H9 (cell line): Measurements from ENCODE around the gene GNLY. TPM values are rescaled to one million over a fixed set of nuclear protein-coding genes. Genes with fewer than 3 reads are reported as not detected.

Experiments
- DNase-seq: peaks from one replicate; pipeline ENCODE4 v3.0.0-alpha.2; 2017
- H2AFZ ChIP-seq: one replicate; pipeline ENCODE4 v1.6.1; 2013; ENCODE audit warnings: mild to moderate bottlenecking, low read length, control low read depth, moderate library complexity
- H2AK5ac ChIP-seq: 2 replicates; pipeline ENCODE4 v1.6.1; 2013; ENCODE audit warnings: low read length, control low read depth, mixed read lengths; ENCODE audit not compliant: insufficient read length
- H2BK120ac ChIP-seq: one replicate; pipeline ENCODE4 v1.6.1; 2013; ENCODE audit warnings: low read depth, mild to moderate bottlenecking, low read length, control low read depth, inconsistent platforms; ENCODE audit not compliant: poor library complexity, severe bottlenecking
- H2BK12ac ChIP-seq: 2 replicates; pipeline ENCODE4 v1.6.1; 2013; ENCODE audit warnings: low read length, control low read depth, mixed read lengths, low read depth; ENCODE audit not compliant: insufficient read length
- H2BK15ac ChIP-seq: 2 replicates; pipeline ENCODE4 v1.6.1; 2013; ENCODE audit warnings: low read depth, low read length, control low read depth
- H2BK20ac ChIP-seq: one replicate; pipeline ENCODE4 v1.6.1; 2013; ENCODE audit warnings: low read depth, mild to moderate bottlenecking, low read length, control low read depth, inconsistent platforms; ENCODE audit not compliant: poor library complexity, severe bottlenecking
- H2BK5ac ChIP-seq: 2 replicates; pipeline ENCODE4 v1.6.1; 2013; ENCODE audit warnings: low read length, control low read depth, mixed read lengths; ENCODE audit not compliant: insufficient read length
- H3K14ac ChIP-seq: 2 replicates; pipeline ENCODE4 v1.6.1; 2013; ENCODE audit warnings: low read length, control low read depth; ENCODE audit not compliant: insufficient read depth
- H3K18ac ChIP-seq: 2 replicates; pipeline ENCODE4 v1.6.1; 2013; ENCODE audit warnings: low read depth, mild to moderate bottlenecking, mixed read lengths, low read length, control low read depth; ENCODE audit not compliant: insufficient read length
- H3K23ac ChIP-seq: 2 replicates; pipeline ENCODE4 v1.6.1; 2013; ENCODE audit warnings: low read length, control low read depth, mixed read lengths, low read depth; ENCODE audit not compliant: insufficient read length
- H3K23me2 ChIP-seq: 2 replicates; pipeline ENCODE4 v1.6.1; 2013; ENCODE audit warnings: low read depth, mild to moderate bottlenecking, mixed read lengths, low read length, control low read depth; ENCODE audit not compliant: insufficient read length, poor library complexity, severe bottlenecking
- H3K27ac ChIP-seq: 2 replicates; pipeline ENCODE4 v1.5.1; 2013; ENCODE audit warnings: low read length, control low read depth, mixed read lengths, low read depth; ENCODE audit not compliant: insufficient read length
- H3K27me3 ChIP-seq: 2 replicates; pipeline ENCODE4 v1.6.1; 2013; ENCODE audit warnings: low read length, control low read depth, inconsistent platforms; ENCODE audit not compliant: insufficient read depth
- H3K4ac ChIP-seq: 2 replicates; pipeline ENCODE4 v1.6.1; 2013; ENCODE audit warnings: low read depth, mild to moderate bottlenecking, control low read depth, inconsistent platforms, low read length, moderate library complexity
- H3K4me1 ChIP-seq: 2 replicates; pipeline ENCODE4 v1.6.1; 2013; ENCODE audit warnings: low read length, control low read depth, inconsistent platforms; ENCODE audit not compliant: insufficient read depth
- H3K4me2 ChIP-seq: 2 replicates; pipeline ENCODE4 v1.6.1; 2013; ENCODE audit warnings: low read length, control low read depth, mixed read lengths; ENCODE audit not compliant: insufficient read length, insufficient read depth
- H3K56ac ChIP-seq: 2 replicates; pipeline ENCODE4 v1.6.1; 2013; ENCODE audit warnings: low read depth, mild to moderate bottlenecking, mixed read lengths, low read length, control low read depth; ENCODE audit not compliant: insufficient read length
- H3K79me1 ChIP-seq: 2 replicates; pipeline ENCODE4 v1.6.1; 2013; ENCODE audit warnings: low read depth, mild to moderate bottlenecking, moderate library complexity, low read length, control low read depth, inconsistent platforms; ENCODE audit not compliant: insufficient read depth, poor library complexity, severe bottlenecking
- H3K79me2 ChIP-seq: 2 replicates; pipeline ENCODE4 v1.6.1; 2013; ENCODE audit warnings: low read length, control low read depth, inconsistent platforms; ENCODE audit not compliant: insufficient read depth
- H3K9ac ChIP-seq: 2 replicates; pipeline ENCODE4 v1.6.1; 2013; ENCODE audit warnings: low read length, control low read depth, mixed read lengths; ENCODE audit not compliant: insufficient read length; ENCODE audit errors: extremely low read depth
- H3K9me3 ChIP-seq: one replicate; pipeline ENCODE4 v1.6.1; 2013; ENCODE audit warnings: low read depth, low read length, inconsistent platforms; ENCODE audit not compliant: control insufficient read depth
- H3T11ph ChIP-seq: one replicate; pipeline ENCODE4 v1.6.1; 2013; ENCODE audit warnings: mild to moderate bottlenecking, low read length, control low read depth, inconsistent platforms
- H4K20me1 ChIP-seq: one replicate; pipeline ENCODE4 v1.6.1; 2013; ENCODE audit not compliant: control insufficient read depth, insufficient read length, insufficient read depth
- H4K5ac ChIP-seq: 2 replicates; pipeline ENCODE4 v1.6.1; 2013; ENCODE audit warnings: low read depth, mild to moderate bottlenecking, mixed read lengths, low read length, control low read depth; ENCODE audit not compliant: insufficient read length
- H4K8ac ChIP-seq: replicated peaks from 2 replicates; pipeline ENCODE4 v1.6.1; 2013; ENCODE audit warnings: low read length, control low read depth, mixed read lengths, low read depth; ENCODE audit not compliant: insufficient read length
- H4K91ac ChIP-seq: 2 replicates; pipeline ENCODE4 v1.6.1; 2013; ENCODE audit warnings: low read depth, mild to moderate bottlenecking, moderate library complexity, mixed read lengths, low read length, control low read depth; ENCODE audit not compliant: insufficient read length
- H3K27ac Mint-ChIP-seq, 3 experiments: 2 replicates in 2 of 3; 3 replicates in 1 of 3; pipeline ENCODE4 v1.8.0; 2020 to 2021; ENCODE audit warnings: mixed read lengths in 3 of 3, mild to moderate bottlenecking in 1 of 3, moderate library complexity in 1 of 3
- H3K27me3 Mint-ChIP-seq: 2 replicates; pipeline ENCODE4 v1.8.0; 2021; ENCODE audit warnings: low read depth, mild to moderate bottlenecking, moderate library complexity, mixed read lengths
- H3K36me3 Mint-ChIP-seq, 3 experiments: 2 replicates in 2 of 3; 3 replicates in 1 of 3; pipeline ENCODE4 v1.8.0; 2020 to 2021; ENCODE audit warnings: low read depth in 3 of 3, mixed read lengths in 3 of 3; ENCODE audit not compliant: insufficient read depth in 1 of 3
- H3K4me1 Mint-ChIP-seq, 2 experiments: 2 replicates each; pipeline ENCODE4 v1.8.0; 2020; ENCODE audit warnings: mixed read lengths in 2 of 2
- H3K4me3 Mint-ChIP-seq, 2 experiments: 2 replicates in 1 of 2; 3 replicates in 1 of 2; pipeline ENCODE4 v1.8.0; 2020 to 2021; ENCODE audit warnings: mild to moderate bottlenecking in 2 of 2, mixed read lengths in 2 of 2, moderate library complexity in 1 of 2
- H3K9me3 Mint-ChIP-seq, 2 experiments: 2 replicates in 1 of 2; 3 replicates in 1 of 2; pipeline ENCODE4 v1.8.0; 2020; ENCODE audit warnings: mild to moderate bottlenecking in 2 of 2, mixed read lengths in 2 of 2, moderate library complexity in 1 of 2
- CTCF ChIP-seq: fragments of 200-600 bp; sonication (generic); conservative IDR thresholded peaks from 3 replicates; pipeline ENCODE4 v1.8.0; 2021; ENCODE audit warnings: antibody characterized with exemption, mild to moderate bottlenecking
- WGBS: extraction: QIAGEN DNeasy Blood & Tissue Kit; methylation state at CpG from one replicate; pipeline ENCODE4 v1.1.7; 2013; ENCODE audit warnings: missing lambda C conversion rate, low lambda C conversion rate, mixed read lengths; ENCODE audit not compliant: insufficient read length; ENCODE audit errors: extremely low coverage; 5-methylcytosine and 5-hydroxymethylcytosine counted together
- total RNA-seq: library from RNA; stranded (reverse); gene quantifications from 2 replicates; pipeline ENCODE4 v1.2.1, GENCODE V29; 2021

GNLY gene
- total RNA-seq, 1 experiment from 2014 or later, result not detected

- no peak overlapping the region for H4K8ac ChIP-seq
- no peak overlapping the region for H3K9ac ChIP-seq
- Mint-ChIP-seq H3K4me1 (peaks cover 10 to 24% of the 10 kb centered on the region in 2 experiments), H3K27me3 (peaks cover 71% of the 10 kb centered on the region), H3K4me3 (no peak overlapping the region), H3K9me3 (peaks cover 0 to 3% of the 10 kb centered on the region in 2 experiments; a peak in 2 of 5 replicates), H3K27ac (peak overlapping the region in 1 of 3 experiments; percentile 39; a peak in 1 of 7 replicates), H3K36me3 (no peaks in the 10 kb centered on the region)
- H2BK15ac ChIP-seq, result no peak overlapping the region
- H3K23ac ChIP-seq, result no peak overlapping the region
- H2AFZ ChIP-seq, result no peak overlapping the region
- no peaks in the 10 kb centered on the region for H3K79me2 ChIP-seq
- no peak overlapping the region for H2AK5ac ChIP-seq
- TF ChIP-seq CTCF, result no peak
- DNase-seq, result no peak
- H3K27me3 ChIP-seq, result no peaks in the 10 kb centered on the region; the same call in 1 of the 2 replicates
- H4K5ac ChIP-seq, result no peak overlapping the region
- no peak overlapping the region for H3K56ac ChIP-seq
- no peak overlapping the region for H3K4ac ChIP-seq
- H3K18ac ChIP-seq, result no peak overlapping the region
- H2BK120ac ChIP-seq, result no peak overlapping the region
- no peaks in the 10 kb centered on the region for H3K4me1 ChIP-seq
- WGBS, result no CpG with 5 or more reads among the region's 19 CpGs
- no peak overlapping the region for H3K27ac ChIP-seq
- no peak overlapping the region for H3K14ac ChIP-seq
- no peaks in the 10 kb centered on the region for H3K23me2 ChIP-seq
- H2BK12ac ChIP-seq, result no peak overlapping the region
- H4K91ac ChIP-seq, result no peak overlapping the region
- no peak overlapping the region for H3T11ph ChIP-seq
- H3K9me3 ChIP-seq, result no peaks in the 10 kb centered on the region
- H2BK5ac ChIP-seq, result no peak overlapping the region
- H3K4me2 ChIP-seq, result no peak overlapping the region
- no peaks in the 10 kb centered on the region for H4K20me1 ChIP-seq
- H2BK20ac ChIP-seq, result no peak overlapping the region
- no peaks in the 10 kb centered on the region for H3K79me1 ChIP-seq
Observed at GRCh38 chr2:85741833-85742455, 47.8 kb downstream of the GNLY start.
